Stimulated activated CD4-positive, alpha-beta T cell treated with anti-CD3 and anti-CD28 coated beads, Interleukin-4, amount 100 ng/mL, for 48 hours (primary cell): ENCODE data around the gene SMC1B.
"Not testable (repeated sequence)": the region's sequence is repeated elsewhere in the genome, so short reads cannot be mapped to it uniquely, and the experiment has no call there.

Experiments used
- DNase-seq, 2 donors: peaks; one replicate each; pipeline ENCODE4 v3.0.0-alpha.2; 2020; ENCODE audit warnings: low read depth in 2 of 2

The SMC1B gene

GRCh38 chr22:45421349-45422055 is 8.1 kb upstream of the SMC1B start:
- no peak for DNase-seq

- DNase-seq, result no peak
Observed at GRCh38 chr22:45420539-45420938, 7.1 kb upstream of the SMC1B start.

- no peak for DNase-seq
Observed at GRCh38 chr22:45420011-45420410, 6.6 kb upstream of the SMC1B start.

- DNase-seq, result no peak
Observed at GRCh38 chr22:45418770-45419138, 5.4 kb upstream of the SMC1B start.

GRCh38 chr22:45418056-45418769 is 4.8 kb upstream of the SMC1B start:
- DNase-seq, result no peak

GRCh38 chr22:45413013-45413367 is 409 bp downstream of the SMC1B start:
- DNase-seq, result no peak

GRCh38 chr22:45407793-45408192 is 5.6 kb downstream of the SMC1B start:
- DNase-seq, result no peak

- no peak for DNase-seq
Observed at GRCh38 chr22:45402466-45402985, 10.9 kb downstream of the SMC1B start.

- DNase-seq, result no peak
Observed at GRCh38 chr22:45399712-45400445, 13.5 kb downstream of the SMC1B start.

- no peak for DNase-seq
Observed at GRCh38 chr22:45398214-45398613, 15.2 kb downstream of the SMC1B start.

- no peak for DNase-seq
Observed at GRCh38 chr22:45397806-45398205, 15.6 kb downstream of the SMC1B start.

- no peak for DNase-seq
Observed at GRCh38 chr22:45389546-45389945, 23.9 kb downstream of the SMC1B start.

- DNase-seq, result no peak
Observed at GRCh38 chr22:45381348-45381747, 32.1 kb downstream of the SMC1B start.

GRCh38 chr22:45376703-45377102 is 36.7 kb downstream of the SMC1B start:
- no peak for DNase-seq

GRCh38 chr22:45376009-45376408 is 37.4 kb downstream of the SMC1B start:
- no peak for DNase-seq

GRCh38 chr22:45373592-45373991 is 39.8 kb downstream of the SMC1B start:
- DNase-seq, result not testable (repeated sequence)

- DNase-seq, result no peak
Observed at GRCh38 chr22:45366713-45367112, 46.7 kb downstream of the SMC1B start.

- DNase-seq, result no peak
Observed at GRCh38 chr22:45359627-45360026, 53.8 kb downstream of the SMC1B start.

GRCh38 chr22:45358127-45358526 is 55.3 kb downstream of the SMC1B start:
- DNase-seq, result no peak

- DNase-seq, result no peak
Observed at GRCh38 chr22:45357490-45357889, 55.9 kb downstream of the SMC1B start.

GRCh38 chr22:45353786-45354185 is 59.6 kb downstream of the SMC1B start:
- no peak for DNase-seq

GRCh38 chr22:45352757-45353156 is 60.6 kb downstream of the SMC1B start:
- DNase-seq, result not testable (repeated sequence)

- no peak for DNase-seq
Observed at GRCh38 chr22:45351956-45352355, 61.4 kb downstream of the SMC1B start.
